ENCODE measurements around the gene CHD9.

DNA sequence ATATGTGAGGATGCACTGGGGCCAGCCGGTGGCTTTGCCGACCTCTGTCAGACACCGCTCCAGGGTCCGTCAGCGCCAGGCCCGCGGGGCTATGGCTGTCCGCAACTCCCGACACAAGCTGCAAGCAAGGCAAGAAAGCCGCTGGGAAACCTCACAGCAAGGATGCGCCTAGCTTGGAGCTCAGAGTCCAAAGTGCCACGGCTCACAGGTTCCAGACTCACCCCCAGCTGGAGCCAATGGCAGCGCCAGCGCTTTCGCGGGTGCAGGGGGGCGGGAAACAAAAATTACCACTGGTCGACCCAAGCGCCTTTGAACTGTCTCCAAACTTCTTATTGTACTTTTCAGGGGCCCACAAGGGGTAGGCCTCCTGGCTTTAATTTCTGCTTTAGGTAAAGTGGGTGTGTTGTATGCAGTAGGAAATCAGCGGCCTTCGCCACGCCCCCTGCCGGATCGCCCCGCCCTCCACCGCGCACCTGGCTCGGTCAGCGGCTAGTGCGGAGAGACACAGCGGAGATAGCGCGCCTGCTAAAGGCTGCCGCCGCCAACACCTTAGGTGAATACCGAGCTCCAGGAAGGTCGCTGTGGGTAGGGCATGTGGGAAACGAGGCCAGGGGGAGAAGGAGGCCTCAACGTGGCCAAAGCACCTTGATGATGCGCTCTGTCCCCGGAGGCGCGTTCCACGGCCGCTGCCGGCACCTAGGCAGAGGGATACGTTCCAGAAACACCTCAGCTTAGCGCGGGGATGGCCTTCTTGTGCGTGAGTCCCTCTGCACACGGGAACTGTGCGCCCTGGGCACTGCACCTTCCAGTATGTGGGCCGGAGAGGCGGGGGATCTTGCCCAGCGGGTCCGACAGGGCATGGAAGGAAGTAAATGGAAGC, 318.4 kb downstream of the CHD9 start:
- TF ChIP-seq BHLHE40 (IDR thresholded peaks at IDR 0.05; ENCODE audit: borderline replicate concordance) (no peak), SP1 (IDR thresholded peaks at IDR 0.05) (no peak), FOXM1 (IDR thresholded peaks at IDR 0.05; ENCODE audit: borderline replicate concordance) (no peak), ELF4 (IDR thresholded peaks at IDR 0.05) (no peak), L3MBTL2 (conservative IDR thresholded peaks at IDR 0.05) (no peak), ZNF384 (IDR thresholded peaks at IDR 0.05) (no peak), ARNT (IDR thresholded peaks at IDR 0.05) (no peak), TARDBP (IDR thresholded peaks at IDR 0.05) (no peak), HDGF (IDR thresholded peaks at IDR 0.05; ENCODE audit: borderline replicate concordance) (no peak), FOXK2 (IDR thresholded peaks at IDR 0.05) (no peak)
- TF ChIP-seq, protein P1, sequence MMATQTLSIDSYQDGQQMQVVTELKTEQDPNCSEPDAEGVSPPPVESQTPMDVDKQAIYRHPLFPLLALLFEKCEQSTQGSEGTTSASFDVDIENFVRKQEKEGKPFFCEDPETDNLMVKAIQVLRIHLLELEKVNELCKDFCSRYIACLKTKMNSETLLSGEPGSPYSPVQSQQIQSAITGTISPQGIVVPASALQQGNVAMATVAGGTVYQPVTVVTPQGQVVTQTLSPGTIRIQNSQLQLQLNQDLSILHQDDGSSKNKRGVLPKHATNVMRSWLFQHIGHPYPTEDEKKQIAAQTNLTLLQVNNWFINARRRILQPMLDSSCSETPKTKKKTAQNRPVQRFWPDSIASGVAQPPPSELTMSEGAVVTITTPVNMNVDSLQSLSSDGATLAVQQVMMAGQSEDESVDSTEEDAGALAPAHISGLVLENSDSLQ (IDR thresholded peaks at IDR 0.05) = no peak
